ENCODE results near the gene CDC42BPA.

Gene CDC42BPA

GRCh38 chr1:226989085-226989920, 329.0 kb downstream of the CDC42BPA start:
- peak; percentile 23 for DNase-seq

- DNase-seq, result no peak
These were observed 330.0 kb downstream of the CDC42BPA start for GRCh38 chr1:226988334-226988666.

- DNase-seq, result no peak
These were observed 330.5 kb downstream of the CDC42BPA start for GRCh38 chr1:226987623-226988333.

GRCh38 chr1:226987179-226987536, 331.1 kb downstream of the CDC42BPA start:
- DNase-seq, result no peak

- no peak for DNase-seq
These were observed 331.7 kb downstream of the CDC42BPA start for GRCh38 chr1:226986496-226987178.

- no peak for DNase-seq
These were observed 332.3 kb downstream of the CDC42BPA start for GRCh38 chr1:226985839-226986463.

- DNase-seq, result no peak
These were observed 333.0 kb downstream of the CDC42BPA start for GRCh38 chr1:226985239-226985838.

GRCh38 chr1:226984521-226985238, 333.6 kb downstream of the CDC42BPA start:
- DNase-seq, result no peak

- no peak for DNase-seq
These were observed 334.3 kb downstream of the CDC42BPA start for GRCh38 chr1:226983992-226984364.

GRCh38 chr1:226983247-226983991, 334.9 kb downstream of the CDC42BPA start:
- DNase-seq, result no peak

- no peak for DNase-seq
These were observed 335.7 kb downstream of the CDC42BPA start for GRCh38 chr1:226982451-226983177.

GRCh38 chr1:226981838-226982237, 336.5 kb downstream of the CDC42BPA start:
- DNase-seq, result no peak

- no peak for DNase-seq
These were observed 336.9 kb downstream of the CDC42BPA start for GRCh38 chr1:226981386-226981817.

GRCh38 chr1:226980565-226981385, 337.5 kb downstream of the CDC42BPA start:
- no peak for DNase-seq

GRCh38 chr1:226980122-226980560, 338.2 kb downstream of the CDC42BPA start:
- no peak for DNase-seq

GRCh38 chr1:226979517-226980121, 338.7 kb downstream of the CDC42BPA start:
- DNase-seq, result no peak

- no peak for DNase-seq
These were observed 339.2 kb downstream of the CDC42BPA start for GRCh38 chr1:226979115-226979516.

GRCh38 chr1:226978432-226979114, 339.7 kb downstream of the CDC42BPA start:
- DNase-seq, result no peak

Measured in GDM1 (cell line).